GM19238 (cell line): ENCODE results near the gene UFM1.
"Not testable (repeated sequence)": the region's sequence is repeated elsewhere in the genome, so short reads cannot be mapped to it uniquely, and the experiment has no call there.

ENCODE experiments used
- DNase-seq: peaks from one replicate; pipeline ENCODE4 v3.0.0; 2011; ENCODE audit warnings: low spot score; ENCODE audit not compliant: insufficient read length

Gene UFM1

DNA sequence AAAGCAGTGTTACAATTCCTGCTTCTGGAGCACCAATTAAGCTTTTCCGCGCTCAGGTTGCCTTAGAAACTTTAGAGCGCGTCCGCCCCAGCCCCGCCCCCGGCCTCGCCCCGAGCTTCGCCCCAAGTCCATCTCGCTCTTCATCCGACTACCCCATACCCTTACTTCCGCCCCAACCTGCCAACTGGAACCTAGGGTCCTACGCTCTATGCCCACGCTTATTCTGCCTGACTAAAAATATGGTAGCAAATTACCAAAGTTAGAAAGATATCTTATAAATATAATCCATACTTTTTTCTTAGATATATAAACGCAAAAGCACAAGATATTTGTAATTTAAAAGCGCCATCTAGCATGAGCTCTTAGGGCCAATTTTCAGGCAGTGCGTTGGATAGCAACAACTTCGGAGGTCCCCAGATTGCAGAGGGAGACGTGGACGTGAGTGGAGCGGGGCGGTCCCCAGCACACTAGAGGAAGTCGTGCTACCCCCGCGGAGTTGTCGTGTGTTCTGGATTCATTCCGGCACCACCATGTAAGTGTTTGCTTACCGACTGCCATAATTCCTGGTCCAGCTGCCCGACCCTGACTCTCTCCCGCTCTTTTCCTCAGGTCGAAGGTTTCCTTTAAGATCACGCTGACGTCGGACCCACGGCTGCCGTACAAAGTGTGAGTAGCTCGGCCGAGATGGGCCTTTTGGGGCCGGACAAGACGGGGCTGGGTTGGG is at the start of gene UFM1:
TSS of gene UFM1 (plus strand) at position 462 of the 724 bp plus-strand sequence. CDS start at position 531, 69 bp downstream.
- DNase-seq = peak; percentile 66

DNA sequence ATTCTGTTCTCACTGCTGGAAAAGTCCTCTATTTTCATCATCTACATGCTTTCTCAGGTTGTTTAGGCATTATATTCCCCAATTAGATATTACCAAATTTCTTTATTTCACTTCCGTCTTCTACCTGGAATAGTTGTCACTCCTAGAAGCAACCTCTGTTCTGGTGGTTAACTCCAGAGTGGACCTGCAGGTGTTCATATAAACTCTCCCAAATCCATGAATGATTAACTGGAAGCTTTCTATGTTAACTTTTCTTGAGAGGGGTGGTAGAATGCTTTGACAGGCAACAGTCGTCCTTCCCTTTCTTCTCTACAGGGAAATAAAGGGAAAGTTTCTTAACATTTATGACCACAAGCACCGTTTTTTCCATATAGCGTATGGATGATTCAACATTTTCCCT is 48.4 kb upstream of the UFM1 start:
- DNase-seq = no peak

DNA sequence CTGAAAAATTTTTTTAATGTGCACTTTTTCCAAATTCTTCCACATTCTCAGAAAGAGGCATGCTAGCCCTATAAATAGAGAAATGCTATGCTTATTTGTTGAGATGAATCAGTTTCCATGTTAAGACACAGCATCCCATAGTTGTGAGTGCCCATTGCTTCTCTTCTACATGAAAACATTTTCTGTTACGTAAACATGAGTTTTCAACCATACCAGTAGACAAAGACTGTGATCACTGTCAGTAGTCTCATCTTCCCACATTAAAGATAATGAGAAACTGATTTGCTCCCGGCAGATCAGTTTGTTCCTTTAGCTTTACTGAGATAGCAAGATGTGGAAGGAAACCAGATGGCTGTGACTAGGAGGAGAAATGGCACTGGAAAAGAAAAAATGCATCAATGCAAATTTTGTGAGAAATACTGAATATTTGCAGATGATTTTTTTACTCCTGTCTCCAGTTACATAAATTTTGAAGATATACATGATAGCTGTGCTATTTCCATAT is 45.8 kb upstream of the UFM1 start:
- DNase-seq = no peak

DNA sequence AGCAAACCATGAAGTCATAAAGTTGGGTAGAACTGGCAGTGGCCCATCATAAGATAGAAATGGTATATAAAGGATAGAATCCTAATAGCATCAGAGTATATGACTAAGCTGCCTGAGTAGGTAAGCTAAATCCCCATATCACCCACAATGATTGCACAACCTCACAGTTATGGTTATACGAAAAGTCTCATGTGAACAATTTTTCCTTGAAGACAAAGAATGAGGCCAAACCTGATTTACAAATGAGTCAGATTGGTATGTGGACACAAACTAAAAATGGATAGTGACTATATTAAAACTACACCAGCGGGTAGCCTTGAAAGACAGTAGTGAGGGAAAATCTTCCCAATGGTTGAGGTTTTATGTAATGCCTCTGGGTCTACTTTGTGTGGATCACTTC is 40.9 kb upstream of the UFM1 start:
- DNase-seq = no peak

DNA sequence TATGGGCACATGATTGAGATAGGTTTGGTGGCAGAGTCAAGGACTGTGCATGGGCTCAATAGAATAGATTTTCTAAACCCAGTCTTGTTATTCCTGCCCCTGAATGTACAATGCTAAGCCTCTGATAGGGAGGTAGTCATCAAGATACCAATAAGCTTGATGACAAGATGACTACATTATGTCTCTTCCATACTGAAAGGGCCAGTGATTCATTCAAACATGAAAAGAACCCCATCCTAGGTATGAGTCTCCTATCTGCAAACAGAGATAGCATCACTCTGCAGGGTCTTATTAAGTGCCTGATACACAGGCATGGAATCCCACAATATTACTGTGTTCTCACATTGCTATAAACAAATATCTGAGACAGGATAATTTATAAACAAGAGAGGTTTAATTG is 40.3 kb upstream of the UFM1 start:
- DNase-seq = no peak

DNA sequence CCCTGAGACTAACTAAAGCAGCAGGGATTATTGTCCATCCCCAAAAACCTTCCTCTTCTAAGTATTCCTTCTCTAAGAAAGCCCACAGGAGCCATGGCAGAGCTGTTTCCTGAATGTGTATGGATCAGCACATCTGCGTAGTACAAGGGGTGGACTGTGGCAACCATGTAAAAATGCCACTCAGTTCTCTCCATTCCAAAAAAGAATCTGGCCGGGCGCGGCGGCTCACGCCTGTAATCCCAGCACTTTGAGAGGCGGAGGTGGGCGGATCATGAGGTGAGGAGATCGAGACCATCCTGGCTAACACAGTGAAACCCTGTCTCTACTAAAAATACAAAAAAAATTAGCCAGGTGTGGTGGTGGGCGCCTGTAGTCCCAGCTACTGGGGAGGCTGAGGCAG is 38.5 kb upstream of the UFM1 start:
- DNase-seq = not testable (repeated sequence)

DNA sequence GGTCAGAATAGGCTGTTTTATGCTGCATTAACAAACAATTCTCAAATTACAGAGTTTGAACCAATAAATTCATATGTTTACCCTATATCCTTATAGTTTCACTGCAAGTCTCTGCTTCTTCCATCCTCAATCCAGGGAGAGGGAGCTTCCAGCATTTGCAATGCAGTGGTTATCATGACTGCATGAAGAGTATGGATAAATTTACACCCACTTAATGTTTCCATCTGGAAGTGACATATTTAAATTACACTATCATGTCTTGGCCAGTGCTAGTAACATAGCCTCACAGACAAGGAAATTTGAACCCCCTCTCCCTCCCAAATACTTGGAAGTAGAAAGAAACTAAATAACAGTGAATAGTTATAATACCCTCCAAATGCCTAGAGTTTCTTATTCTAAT is 33.5 kb upstream of the UFM1 start:
- DNase-seq = no peak

DNA sequence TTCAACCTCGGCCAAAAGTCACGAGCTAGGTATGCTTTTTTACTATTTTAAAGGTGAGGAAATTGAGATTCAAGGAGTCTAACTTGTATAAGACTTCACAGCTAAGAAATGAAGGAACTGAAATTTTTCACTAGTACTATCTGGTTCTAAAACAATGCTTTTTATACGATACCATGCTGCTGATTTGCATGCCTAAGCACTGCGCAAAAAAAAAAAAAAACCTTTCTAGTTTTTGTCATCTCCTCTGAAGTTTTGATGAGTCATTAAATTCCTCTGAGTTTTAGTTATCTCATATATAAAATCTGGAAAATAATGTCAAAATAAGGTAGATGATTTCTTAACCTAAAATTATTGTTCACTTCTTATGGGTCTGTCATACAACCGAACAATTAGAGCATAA is 28.0 kb upstream of the UFM1 start:
- DNase-seq = no peak

DNA sequence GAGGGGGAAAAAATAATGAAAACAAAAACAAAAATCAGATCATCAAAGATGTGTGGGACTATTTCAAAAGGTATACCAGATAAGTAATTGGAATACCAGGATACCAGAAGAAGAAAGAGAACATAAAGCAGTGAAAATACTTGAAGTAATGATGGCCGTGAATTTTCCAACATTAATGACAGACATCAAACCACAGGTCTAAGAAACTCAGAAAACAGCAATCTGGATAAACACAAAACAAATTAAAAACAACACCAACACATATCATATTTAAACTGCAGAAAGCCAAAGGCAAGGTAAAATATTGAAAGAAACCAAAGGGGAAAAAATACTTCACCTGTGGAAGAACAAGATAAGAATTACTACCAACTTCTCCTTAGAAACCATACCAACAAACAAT is 24.2 kb upstream of the UFM1 start:
- DNase-seq = no peak

DNA sequence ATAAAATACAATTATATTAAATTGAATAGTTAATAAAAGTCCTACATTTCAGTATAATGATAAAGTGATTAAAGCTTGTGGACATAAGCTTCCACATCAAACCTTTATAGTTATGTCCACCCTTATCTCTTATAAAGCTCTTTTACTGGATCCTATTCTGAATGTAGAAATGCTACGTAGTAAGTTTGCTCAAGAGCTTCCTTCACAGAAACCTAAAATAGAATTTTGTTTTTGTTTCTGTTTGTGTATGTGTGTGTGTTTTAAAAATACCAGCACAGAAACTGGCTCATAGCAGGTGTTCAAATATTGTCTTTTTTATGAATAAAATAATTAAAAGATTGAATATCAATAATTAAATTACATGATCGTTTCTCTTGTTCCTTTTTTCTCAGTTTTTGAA is 21.0 kb upstream of the UFM1 start:
- no peak for DNase-seq

DNA sequence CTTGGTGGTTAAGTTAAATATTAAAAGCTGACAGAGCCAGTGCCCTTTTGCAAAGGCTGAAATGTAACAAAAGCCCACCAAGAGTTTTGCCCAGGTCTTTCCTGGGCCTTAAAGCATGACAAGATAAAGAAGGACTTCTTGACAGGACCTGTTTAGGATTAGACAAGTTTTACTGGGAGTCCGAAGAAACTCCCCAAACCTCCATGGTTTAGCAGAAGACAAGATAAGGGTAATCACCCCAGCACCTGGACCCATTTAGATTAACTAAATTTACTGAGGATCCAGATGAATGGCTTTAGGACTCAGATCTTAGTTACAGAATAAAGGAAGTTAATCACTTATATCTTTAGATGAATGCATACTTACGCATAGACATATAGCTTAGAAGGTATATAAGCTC is 14.8 kb upstream of the UFM1 start:
- DNase-seq = no peak

DNA sequence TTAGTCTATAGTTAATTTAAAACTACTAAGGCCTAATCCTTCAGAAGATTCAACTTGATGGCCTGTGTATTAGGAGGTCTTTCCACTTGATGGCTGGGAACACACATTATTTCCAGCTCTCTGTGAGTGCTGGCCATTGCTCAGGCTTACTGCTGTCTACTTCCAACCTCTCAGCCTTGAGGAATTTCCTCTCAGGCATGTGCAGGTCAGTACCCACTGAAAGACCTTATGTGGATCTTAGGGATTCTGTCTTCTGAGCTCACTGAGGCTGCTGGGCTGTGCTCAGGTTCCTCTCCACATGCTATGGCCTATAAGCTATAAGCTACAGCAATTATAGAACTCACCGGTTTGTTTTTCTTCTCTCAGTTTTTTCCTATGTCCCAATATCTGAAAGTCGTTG is 11.6 kb upstream of the UFM1 start:
- no peak for DNase-seq

DNA sequence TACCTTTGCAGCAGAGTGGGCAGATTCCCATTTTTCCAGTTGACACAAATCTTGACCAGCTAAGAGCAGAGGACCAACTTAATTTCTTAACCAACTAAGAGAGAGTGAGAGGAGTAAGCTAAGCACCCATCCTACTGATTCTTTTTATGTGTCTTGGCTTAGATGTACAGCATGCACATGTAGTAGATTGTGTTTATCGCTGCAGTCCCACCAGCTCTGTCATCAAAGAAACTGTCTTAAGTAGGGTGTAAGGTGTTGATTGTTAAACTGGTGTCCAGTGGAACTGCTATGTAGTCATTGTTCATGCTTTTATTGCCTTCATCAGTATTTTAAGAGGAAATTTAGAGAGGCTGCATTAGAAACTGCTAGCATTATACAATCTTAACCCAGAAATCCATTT is 9.0 kb upstream of the UFM1 start:
- no peak for DNase-seq

DNA sequence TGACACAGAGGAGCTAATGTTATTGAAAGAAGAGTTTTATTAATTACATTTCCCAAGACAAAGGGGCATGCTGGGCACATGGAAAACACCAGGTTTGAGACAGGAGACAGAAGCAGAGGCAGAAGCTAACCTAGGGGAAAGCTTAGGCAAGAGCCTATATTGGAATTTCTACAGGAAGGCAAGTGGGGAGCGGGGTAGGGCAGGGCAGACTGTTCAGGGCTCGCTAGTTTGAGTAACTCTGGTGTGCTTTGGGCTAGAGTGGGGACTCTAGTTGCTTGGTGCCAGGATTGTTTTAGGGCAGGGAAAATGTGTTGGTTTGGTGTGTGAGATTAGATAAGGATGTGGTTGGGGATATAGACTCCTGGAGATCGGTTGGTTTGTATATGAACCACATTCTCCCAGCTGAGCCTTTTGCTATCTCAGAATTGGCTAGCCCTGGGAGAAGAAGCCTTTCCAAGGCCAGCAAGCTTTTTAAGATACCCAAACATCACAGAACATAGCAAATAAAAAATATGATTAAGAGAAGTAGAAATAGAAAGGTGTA is 8.4 kb upstream of the UFM1 start:
- DNase-seq = no peak

DNA sequence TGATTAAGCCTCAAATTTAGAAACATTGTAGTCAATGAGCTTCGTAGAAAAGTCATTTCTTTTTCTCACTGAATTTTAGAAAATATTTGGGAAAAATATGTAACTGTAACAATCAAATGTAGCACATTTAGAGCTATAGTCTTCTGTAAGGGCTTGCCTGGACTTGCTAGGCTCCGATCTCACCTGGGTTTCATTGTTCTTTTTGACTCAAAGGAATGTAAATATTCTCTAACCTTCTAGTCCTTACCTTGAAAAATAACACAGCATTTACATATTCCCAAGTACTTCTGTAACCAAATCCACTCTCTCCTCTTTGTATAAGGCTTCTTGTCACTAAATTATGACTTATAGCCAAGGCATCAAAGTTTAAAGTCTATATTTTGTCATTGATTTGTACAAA is 2.9 kb upstream of the UFM1 start:
- no peak for DNase-seq

DNA sequence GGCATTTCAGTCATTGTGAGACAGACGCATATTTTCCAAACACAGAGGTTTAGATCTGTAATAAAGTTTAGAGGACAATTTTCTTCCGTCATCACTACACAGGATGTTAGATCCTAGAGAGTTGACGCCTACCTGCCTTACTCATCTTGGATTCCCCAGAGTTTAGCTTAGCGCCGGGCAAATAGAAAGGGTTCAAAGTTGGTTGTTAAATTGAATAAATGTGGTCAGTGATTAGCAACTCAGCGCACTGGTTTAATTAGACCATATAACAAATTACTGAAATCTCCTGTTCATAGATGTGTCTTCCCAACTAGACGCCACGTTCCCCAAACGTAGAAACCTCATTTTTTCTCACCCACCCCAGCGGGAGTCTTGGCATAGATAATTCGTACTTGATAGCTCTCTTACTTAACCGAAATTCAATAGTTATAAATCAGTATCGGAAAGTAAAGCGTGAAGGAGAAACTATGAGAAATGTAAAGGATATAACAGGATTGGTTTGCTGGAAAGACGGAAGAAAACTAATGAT is 726 bp upstream of the UFM1 start:
- no peak for DNase-seq

DNA sequence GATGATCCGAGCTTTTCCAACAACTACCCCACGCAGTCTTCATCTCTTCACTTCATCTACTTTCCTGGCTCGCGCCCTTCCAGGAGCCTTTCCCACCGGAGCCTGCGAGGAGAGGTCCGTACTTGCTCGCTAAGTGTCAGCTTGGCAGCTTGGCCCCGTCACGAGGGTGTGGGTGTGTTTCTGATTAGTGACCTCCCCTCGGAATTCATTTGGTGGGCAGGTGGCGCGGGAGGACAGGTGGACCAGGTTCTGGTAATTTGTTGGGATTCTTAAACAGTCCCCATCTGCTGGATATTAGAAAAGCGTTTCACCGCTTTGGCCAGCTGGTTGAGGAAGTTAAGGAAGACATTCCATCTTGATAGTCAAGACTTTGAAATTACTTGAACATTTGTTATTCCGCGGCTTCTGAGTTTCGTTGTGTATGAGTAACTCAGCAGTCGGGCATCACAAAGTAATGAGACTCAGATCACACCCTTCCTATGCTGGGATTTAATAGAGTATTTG is 515 bp downstream of the UFM1 start:
- DNase-seq = peak; percentile 10

DNA sequence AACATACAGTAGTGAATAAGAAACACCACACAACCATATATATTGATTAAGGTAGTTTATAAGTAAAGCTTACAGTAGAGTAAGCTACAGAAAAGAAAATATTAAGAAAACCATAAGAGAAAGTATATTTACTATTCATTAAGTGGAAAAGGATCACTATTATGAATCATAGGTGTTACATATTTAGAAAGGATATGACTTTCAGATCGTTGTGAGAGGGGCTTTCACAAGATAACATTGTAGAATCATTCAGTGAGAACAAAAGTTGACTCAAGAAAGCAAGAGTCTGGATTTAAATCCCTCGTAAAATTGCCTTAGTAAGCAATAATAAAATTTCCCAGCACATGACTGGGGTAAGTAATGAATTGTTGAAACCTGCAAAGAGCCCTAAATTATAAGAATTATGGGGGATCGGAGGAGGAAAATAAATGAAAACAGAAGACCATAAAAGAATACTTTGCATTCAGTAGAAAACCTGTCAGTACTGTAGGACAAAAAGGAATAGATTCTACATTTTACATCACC is 6.0 kb downstream of the UFM1 start:
- DNase-seq = no peak

DNA sequence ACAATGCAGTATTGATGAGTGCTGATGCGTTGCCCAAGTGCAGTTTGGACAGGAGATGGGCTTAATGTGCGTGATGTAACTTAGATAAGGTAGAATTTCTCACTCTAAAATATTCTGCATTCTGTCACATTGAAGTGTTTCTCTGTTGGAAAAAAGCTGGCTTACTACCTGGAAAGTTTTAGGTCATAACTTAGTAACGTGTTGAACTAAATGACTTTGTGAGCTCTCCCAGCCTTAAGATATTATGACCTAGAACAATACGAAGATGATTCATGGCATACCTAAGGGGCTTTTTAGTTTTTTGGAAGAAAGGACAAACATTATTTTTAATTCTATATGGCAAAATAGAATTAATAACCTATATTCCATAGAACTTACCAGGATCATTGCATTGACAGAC is 9.0 kb downstream of the UFM1 start:
- DNase-seq = no peak

DNA sequence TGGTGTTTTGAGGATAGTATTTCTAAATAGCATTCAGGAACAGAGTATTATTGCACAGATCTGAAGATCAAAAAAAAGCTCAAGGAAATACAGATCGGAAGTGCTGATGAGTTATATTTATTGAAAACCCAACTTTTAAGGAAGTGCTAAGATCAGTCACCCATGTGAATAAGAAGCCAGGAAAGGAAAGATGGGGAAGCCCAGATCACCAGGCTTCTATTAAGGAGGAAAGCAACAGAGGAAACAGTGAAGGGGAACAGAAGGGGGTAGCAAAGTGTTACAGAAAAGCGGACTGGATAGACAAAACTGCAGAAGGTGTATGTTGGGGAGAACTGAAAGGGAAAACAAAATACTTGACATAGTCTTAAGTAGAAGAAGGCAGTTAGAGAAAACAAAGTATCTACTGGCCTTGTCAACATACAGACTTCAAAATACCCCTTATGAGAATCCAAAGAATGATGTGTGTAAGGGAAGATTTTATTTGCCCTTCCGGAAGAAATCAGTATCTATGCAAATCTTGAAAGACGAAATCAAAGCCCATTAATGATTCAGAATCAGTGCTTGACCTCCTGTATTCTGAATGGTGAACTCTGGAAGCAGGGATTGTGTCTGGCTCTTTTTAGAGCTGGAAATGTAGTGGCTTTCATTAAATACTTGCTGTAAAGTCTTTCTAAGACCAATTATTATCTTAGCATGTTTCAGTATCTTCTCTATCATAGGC is 12.1 kb downstream of the UFM1 start:
- no peak for DNase-seq

DNA sequence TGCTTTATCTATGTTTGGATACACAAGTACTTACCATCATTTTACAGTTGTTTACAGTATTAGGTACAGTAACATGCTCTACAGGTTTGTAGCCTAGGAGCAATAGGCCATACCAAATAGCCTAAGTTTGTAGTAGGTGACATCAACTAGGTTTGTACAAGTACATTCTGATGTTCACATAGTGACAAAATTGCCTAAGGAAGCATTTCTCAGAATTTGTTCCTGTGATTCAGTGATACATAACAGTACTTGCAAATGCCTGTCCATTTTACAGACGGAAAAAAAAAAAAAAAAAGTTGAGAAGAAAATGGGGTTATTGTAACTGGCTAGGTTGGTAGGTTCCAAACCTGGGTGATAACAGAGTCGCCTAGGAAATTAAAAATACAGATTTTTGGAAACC is 13.6 kb downstream of the UFM1 start:
- DNase-seq = no peak

DNA sequence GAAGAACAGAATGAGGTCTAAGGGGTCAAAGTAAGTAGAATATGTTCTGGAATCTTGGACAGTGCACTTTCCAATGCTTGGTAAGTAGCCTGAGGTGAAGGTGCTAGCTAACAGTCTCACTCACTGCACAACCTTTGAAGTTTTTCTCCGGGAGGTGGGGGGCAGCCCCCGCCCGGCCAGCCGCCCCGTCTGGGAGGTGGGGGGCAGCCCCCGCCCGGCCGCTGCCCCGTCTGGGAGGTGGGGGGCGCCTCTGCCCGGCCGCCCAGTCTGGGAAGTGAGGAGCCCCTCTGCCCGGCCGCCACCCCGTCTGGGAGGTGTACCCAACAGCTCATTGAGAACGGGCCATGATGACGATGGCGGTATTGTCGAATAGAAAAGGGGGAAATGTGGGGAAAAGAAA is 14.1 kb downstream of the UFM1 start:
- not testable (repeated sequence) for DNase-seq
